GM12874 (cell line): ENCODE data around the gene RPL22.

Experiments
- CTCF ChIP-seq: IDR thresholded peaks from 2 replicates; pipeline ENCODE4 v1.5.1; 2011; ENCODE audit warnings: low read depth, mild to moderate bottlenecking, control low read depth, low read length, moderate library complexity; ENCODE audit not compliant: insufficient read depth

Gene RPL22

GRCh38 chr1:6150006-6150938 is 49.1 kb downstream of the RPL22 start:
- no peak for TF ChIP-seq CTCF

GRCh38 chr1:6149597-6149996 is 49.8 kb downstream of the RPL22 start:
- no peak for TF ChIP-seq CTCF

GRCh38 chr1:6148497-6149241 is 50.7 kb downstream of the RPL22 start:
- no peak for TF ChIP-seq CTCF

- no peak for TF ChIP-seq CTCF
These were observed 53.5 kb downstream of the RPL22 start for GRCh38 chr1:6145864-6146410.

- TF ChIP-seq CTCF: no peak
These were observed 54.0 kb downstream of the RPL22 start for GRCh38 chr1:6145396-6145750.

GRCh38 chr1:6144647-6145395 is 54.6 kb downstream of the RPL22 start:
- TF ChIP-seq CTCF: no peak

GRCh38 chr1:6144175-6144574 is 55.2 kb downstream of the RPL22 start:
- TF ChIP-seq CTCF: no peak
